Mucosa of gallbladder (tissue), 1 donor: ENCODE results near the gene PRKCH. TPM values are rescaled to one million over a fixed set of nuclear protein-coding genes. Genes with fewer than 3 reads are reported as not detected.

Experiments
- DNase-seq: peaks from one replicate; pipeline ENCODE4 v3.0.0-alpha.2; 2020; ENCODE audit warnings: low spot score
- total RNA-seq: library from RNA; stranded (reverse); gene quantifications from one replicate; pipeline ENCODE4 v1.2.1, GENCODE V29; 2021
- donor health status: DM: no; HTN: no; CAD: no.

PRKCH gene
- total RNA-seq: 28.5 TPM

DNA sequence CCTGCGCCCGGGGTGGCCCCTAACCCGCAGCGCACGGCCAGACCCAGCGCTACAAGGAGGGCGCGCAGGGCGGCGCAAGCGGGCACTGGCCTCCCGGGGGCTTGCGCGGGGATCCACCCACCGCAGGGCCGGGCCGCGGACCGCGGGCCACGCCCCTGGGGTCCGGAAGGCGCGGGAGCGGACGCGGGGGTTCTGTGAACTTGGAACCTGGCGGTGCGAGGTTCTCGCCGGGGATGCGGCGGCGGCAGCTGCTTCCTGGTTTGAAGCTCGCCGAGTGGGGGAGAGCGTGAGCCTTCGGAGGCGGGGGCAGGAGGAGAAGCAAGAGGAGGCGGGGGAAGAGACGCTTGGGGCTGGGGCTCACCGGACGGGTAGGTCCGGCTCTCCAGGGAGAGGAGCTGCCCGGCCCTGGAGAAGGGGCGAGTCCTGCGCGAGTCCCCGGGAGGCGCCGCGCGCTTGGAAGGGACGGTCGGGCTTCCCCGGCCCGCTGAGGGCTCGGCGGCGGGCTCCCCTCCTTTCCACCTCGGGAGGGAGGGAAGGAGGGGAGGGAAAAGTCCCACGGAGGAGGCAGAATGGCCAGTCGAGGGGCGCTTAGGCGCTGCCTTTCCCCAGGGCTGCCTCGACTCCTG lies at the start of gene PRKCH:
Gene PRKCH, plus strand, starts transcription at position 195 of the 626 bp plus-strand sequence. CDS start 523 bp downstream, outside the sequence.
- peak; percentile 78 for DNase-seq

GRCh38 chr14:61277232-61277631 lies 44.1 kb upstream of the PRKCH start:
- DNase-seq: no peak

DNA sequence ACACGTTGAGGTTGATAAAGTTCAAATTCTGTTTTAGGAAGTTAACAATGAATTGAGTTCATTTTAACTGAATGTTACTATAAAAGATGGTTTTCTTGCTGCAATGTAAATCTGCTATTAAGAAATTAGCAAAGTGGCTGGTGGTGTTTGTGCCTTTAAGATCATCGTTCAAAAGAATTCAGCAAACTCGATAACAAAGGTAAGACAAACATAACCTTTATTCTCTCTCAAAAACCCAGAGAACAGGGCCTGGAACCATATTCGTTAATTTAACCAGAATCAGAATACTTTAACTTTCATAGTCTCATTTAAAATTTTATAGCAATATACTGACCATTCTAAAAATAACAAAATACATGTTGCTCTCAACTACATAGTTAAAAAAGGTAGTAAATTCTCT lies 43.6 kb upstream of the PRKCH start:
- no peak for DNase-seq

- DNase-seq: no peak
Observed at GRCh38 chr14:61279082-61279481, 42.3 kb upstream of the PRKCH start.

- DNase-seq: peak; percentile 29
Observed at GRCh38 chr14:61280092-61280525, 41.3 kb upstream of the PRKCH start.

GRCh38 chr14:61280526-61281185 lies 40.7 kb upstream of the PRKCH start:
- DNase-seq: peak; percentile 68

DNA sequence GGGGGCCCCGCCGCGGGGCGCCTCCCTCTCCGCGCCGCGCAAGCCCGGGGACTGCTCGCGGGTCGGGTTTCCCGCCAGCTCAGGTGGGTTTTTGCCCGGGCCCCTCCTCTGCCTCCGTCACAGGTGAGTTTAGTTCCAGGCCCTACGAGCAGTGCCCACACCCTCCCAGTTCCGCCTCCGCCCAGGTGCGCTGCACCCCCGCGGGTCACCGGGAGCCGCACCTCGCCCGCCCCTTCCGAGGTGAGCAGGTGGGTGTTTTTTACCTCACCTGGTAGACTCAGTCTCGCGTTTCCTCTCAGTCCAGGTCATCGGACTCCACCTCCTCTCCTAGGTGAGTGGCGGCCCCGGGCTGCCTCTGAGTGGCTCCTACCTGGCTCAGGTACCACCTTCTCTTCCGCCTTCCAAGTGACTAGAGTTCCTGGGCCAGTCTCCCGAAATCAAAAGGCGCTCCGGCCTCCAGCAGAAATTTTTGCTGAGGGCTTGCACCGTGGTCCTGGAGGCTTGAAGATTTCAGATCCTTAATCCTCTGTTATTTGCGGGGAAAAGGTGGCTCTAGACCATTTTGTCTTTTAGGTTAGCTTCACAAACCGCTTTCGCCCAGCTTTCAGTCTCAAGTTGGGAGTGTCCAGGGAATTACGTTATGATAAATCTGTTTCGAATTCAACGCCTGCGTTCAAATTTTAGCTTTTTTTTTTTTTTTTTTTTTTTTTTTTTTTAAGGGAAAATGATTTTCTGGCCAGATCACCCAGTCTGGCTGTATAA lies 40.0 kb upstream of the PRKCH start, which contains the start of gene TMEM30B:
Gene TMEM30B, minus strand, starts transcription at position 153 of the 762 bp plus-strand sequence. CDS start 191 bp downstream, outside the sequence.
- peak; percentile 91 for DNase-seq

DNA sequence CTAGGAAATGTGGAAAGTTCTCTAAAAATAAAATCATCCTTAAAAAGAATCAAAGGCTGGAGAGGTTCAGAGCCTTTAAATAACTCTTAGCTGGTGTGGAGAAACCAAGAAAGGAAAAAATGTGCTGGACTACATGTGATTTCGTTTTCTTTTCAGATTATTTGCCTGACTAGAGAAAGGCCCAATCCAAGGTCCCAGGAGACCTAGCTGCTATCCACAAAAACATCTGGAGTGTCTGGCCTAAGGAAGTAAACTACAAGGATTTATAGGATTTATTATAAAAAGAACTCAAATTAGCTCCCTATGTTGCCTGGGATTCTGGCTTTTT lies 39.5 kb upstream of the PRKCH start:
- no peak for DNase-seq

DNA sequence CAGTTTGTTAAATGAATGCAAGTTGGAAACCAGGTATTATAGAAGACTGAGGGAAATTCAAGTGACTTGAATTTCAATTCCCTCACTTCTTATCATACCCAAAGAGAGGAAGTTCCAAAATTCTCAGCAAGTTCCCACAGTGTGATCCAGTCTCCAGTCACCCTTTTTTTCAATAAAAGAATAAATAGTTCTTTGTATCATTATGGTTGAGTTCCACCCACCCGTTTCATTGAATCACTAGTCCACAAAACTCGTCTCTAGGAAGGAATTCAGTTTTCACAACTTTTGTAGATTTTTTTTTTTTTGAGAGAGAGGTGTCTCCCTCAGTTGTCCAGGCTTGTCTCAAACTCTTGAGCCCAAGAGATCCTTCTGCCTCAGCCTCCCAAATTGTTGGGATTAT lies 38.6 kb upstream of the PRKCH start:
- DNase-seq: no peak

- DNase-seq: no peak
Observed at GRCh38 chr14:61284001-61284400, 37.4 kb upstream of the PRKCH start.

DNA sequence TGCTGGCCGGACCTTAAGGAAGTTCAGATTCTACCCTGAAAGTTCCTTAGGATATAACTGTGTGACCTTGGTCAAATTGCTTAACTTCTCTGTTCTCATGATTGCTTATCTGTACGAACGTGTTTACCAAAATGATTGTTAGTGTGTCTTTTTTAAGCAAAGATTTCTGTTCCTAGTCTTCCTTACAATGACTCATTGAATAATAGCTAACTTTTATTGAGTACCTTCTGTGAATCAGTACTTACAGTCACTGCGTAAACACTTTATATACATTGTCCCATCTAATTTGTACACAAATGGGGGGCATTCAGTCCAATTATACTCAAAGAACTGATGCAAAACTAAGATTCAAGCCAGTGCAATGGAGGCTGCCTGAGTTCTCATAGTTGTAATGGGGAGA lies 36.0 kb upstream of the PRKCH start:
- no peak for DNase-seq

- DNase-seq: no peak
Observed at GRCh38 chr14:61287196-61287595, 34.2 kb upstream of the PRKCH start.

GRCh38 chr14:61288228-61288627 lies 33.2 kb upstream of the PRKCH start:
- peak; percentile 43 for DNase-seq

GRCh38 chr14:61288720-61289119 lies 32.7 kb upstream of the PRKCH start:
- DNase-seq: no peak

- DNase-seq: no peak
Observed at GRCh38 chr14:61290701-61291100, 30.7 kb upstream of the PRKCH start.

GRCh38 chr14:61296151-61296550 lies 25.2 kb upstream of the PRKCH start:
- no peak for DNase-seq

DNA sequence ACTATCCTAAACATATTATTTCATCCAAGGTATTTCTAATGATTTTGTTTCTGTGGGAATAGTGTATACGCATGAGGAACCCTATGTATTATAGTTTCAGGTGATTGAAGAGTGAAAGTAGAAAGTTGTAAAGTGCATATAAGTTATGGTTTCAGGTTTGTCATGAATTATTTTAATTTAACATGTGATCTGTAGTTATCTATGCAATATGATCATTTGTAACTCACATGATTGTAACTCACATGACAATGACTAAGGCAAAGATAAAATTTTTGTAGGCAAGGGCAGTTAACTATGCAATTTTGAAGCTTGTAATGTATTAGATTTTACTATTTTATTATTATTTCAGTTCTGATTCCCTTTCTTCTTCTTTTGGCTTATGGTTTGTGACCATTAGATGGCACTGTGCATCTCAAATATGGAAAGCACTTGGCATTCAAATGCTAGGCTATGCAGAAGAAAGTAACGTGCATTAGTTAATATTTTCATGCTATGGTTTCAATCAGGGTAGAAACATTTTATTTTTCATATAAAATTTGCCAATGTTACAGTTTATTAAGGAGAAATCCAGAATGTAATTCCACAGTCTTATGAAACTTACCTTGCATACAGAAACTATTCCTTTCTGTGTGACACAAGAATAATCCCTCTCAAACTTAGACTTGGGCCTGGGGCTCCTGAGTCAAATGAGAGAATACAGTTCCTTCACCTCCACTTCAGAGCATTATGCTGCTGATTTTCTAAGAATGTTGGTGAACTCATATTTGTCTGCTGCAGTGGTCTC lies 24.5 kb upstream of the PRKCH start:
- DNase-seq: no peak

DNA sequence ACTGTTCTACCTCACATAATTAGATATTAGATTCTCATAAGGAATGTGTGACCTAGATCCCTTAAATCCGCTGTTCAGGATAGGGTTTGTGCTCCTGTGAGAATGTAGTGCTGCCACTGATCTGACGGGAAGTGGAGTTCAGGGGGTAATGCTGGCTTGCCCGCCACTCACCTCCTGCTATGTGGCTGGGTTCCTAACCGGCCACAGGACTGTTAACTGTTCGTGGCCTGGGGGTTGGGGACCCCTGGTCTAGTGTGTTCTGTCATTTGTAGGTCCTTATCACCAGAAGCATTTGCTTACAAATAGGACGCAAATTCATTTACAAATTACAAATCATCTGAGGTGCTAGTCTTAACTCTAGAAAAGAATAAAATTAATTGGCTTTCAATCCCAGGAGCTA lies 23.8 kb upstream of the PRKCH start:
- no peak for DNase-seq

DNA sequence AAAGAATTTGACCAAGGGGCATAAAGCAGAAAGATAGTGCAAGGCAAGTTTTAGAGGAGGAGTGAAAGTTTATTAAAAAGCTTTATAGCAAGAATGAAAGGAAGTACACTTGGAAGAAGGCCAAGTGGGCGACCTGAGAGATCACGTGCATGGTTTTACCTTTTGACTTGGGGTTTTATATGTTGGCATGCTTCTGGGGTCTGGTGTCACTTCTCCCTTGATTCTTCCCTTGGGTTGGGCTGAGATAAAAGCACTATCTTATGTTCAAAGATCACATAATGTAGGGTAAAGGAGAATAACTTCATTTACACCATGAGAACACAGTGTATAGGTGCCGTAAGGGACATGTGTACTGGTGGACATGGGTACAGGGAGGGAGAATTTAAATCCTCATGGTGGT lies 22.6 kb upstream of the PRKCH start:
- DNase-seq: no peak

- DNase-seq: no peak
Observed at GRCh38 chr14:61300209-61300608, 21.2 kb upstream of the PRKCH start.

GRCh38 chr14:61300754-61301153 lies 20.6 kb upstream of the PRKCH start:
- no peak for DNase-seq

DNA sequence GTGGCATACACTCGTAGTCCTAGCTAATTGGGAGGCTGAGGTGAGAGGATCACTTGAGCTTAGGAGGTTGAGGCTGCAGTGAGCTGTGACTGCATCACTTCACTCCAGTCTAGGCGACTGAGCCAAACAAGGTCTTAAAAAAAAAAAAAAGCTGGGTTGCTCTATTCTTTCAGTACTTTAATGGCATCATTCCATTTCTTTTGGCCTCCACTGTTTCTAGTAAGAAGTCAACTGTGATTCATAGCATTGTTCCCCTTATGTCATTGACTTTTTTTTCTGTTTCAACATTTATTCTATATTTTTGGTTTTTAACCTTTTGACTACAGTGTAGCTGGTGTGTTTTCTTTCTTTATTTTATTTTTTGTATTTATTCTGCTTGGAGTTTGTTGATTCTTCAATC lies 16.7 kb upstream of the PRKCH start:
- no peak for DNase-seq
